PC-3 (cell line): ENCODE measurements around the gene YPEL3. TPM values are rescaled to one million over a fixed set of nuclear protein-coding genes. Genes with fewer than 3 reads are reported as not detected.

Experiments used
- ATAC-seq: fragments of 200-7000 bp; cut with Tn5 transposase; 2 replicates; pipeline ENCODE4 v1.9.1; 2020; ENCODE audit warnings: mild to moderate bottlenecking, moderate library complexity
- BruUV-seq: library from RNA; stranded (reverse); fragments of 400-500 nt; replicated peaks from 2 replicates; lab custom pipeline; 2021; lab: Mats Ljungman, UMichigan
- CTCF ChIA-PET: fragments of 300-600 bp; sonication (Branson Sonifier 250); formaldehyde crosslinking; loops from one replicate; lab custom pipeline; 2022; ENCODE audit warnings: antibody characterized with exemption; lab: Charles Lee
- POLR2A ChIA-PET: fragments of 300-600 bp; sonication (Branson Sonifier 250); formaldehyde crosslinking; loops from one replicate; lab custom pipeline; 2022; ENCODE audit warnings: antibody characterized with exemption; ENCODE audit not compliant: unreplicated experiment; lab: Charles Lee
- DNase-seq: peaks from one replicate; pipeline ENCODE4 v3.0.0-alpha.2; 2015
- H2AFZ ChIP-seq: fragments of 300-600 bp; sonication (generic); 2 replicates; pipeline ENCODE4 v1.6.0; 2016; ENCODE audit warnings: antibody characterized with exemption, low read length
- H3F3A ChIP-seq: fragments of 300-600 bp; sonication (generic); one replicate; pipeline ENCODE4 v1.6.0; 2017; ENCODE audit warnings: antibody characterized with exemption, low read length, control low read depth, mild to moderate bottlenecking; ENCODE audit not compliant: unreplicated experiment
- H3K27ac ChIP-seq: fragments of 300-600 bp; sonication (generic); 2 replicates; pipeline ENCODE4 v1.5.1; 2016; ENCODE audit warnings: mild to moderate bottlenecking, low read length
- H3K27me3 ChIP-seq: fragments of 300-600 bp; sonication (generic); 2 replicates; pipeline ENCODE4 v1.6.1; 2016; ENCODE audit warnings: low read length, mixed read lengths
- H3K36me3 ChIP-seq: fragments of 300-600 bp; sonication (generic); 2 replicates; pipeline ENCODE4 v1.6.1; 2016; ENCODE audit warnings: low read depth, mixed run types, low read length, mixed read lengths
- H3K4me1 ChIP-seq: fragments of 300-600 bp; sonication (generic); 2 replicates; pipeline ENCODE4 v1.5.1; 2016; ENCODE audit warnings: low read length; ENCODE audit not compliant: insufficient read depth
- H3K4me2 ChIP-seq: fragments of 300-600 bp; sonication (generic); 2 replicates; pipeline ENCODE4 v1.6.0; 2016; ENCODE audit warnings: low read length
- H3K4me3 ChIP-seq: fragments of 300-600 bp; sonication (generic); 2 replicates; pipeline ENCODE4 v1.5.1; 2016; ENCODE audit warnings: mild to moderate bottlenecking, low read length, mixed read lengths
- H3K79me2 ChIP-seq: fragments of 300-600 bp; sonication (generic); 2 replicates; pipeline ENCODE4 v1.6.1; 2017; ENCODE audit warnings: low read length, mixed read lengths
- H3K9ac ChIP-seq: fragments of 300-600 bp; sonication (generic); 2 replicates; pipeline ENCODE4 v1.6.0; 2016; ENCODE audit warnings: mild to moderate bottlenecking, low read length
- H3K9me2 ChIP-seq: fragments of 300-600 bp; sonication (generic); replicated peaks from 2 replicates; pipeline ENCODE4 v1.6.1; 2016; ENCODE audit warnings: mixed run types, low read length, mixed read lengths
- H3K9me3 ChIP-seq: fragments of 300-600 bp; sonication (generic); 2 replicates; pipeline ENCODE4 v1.6.1; 2016; ENCODE audit warnings: low read length, mixed read lengths
- H4K20me1 ChIP-seq: fragments of 300-600 bp; sonication (generic); 2 replicates; pipeline ENCODE4 v1.6.1; 2016; ENCODE audit warnings: low read length, mixed read lengths
- EZH2 ChIP-seq: fragments of 300-600 bp; sonication (generic); IDR thresholded peaks from one replicate; pipeline ENCODE4 v1.6.1; 2017; ENCODE audit warnings: antibody characterized with exemption, mild to moderate bottlenecking, low read length; ENCODE audit not compliant: unreplicated experiment
- EZH2phosphoT487 ChIP-seq: fragments of 300-600 bp; sonication (generic); IDR thresholded peaks from 2 replicates; pipeline ENCODE4 v1.6.1; 2018; ENCODE audit warnings: mild to moderate bottlenecking, antibody characterized with exemption, low read length, borderline replicate concordance
- intact Hi-C: fragments of 100-400 bp; cut with micrococcal nuclease; formaldehyde crosslinking; loops from 2 replicates; pipeline ENCODE4 v1.9.0; 2023
- total RNA-seq: library from RNA; depleted of rRNA; stranded (reverse); fragments of >200 nt; gene quantifications from 2 replicates; pipeline ENCODE4 v1.2.3, GENCODE V29; 2014
- TF ChIP-seq, protein P1 (sequence below): fragments of 300-600 bp; sonication (generic); conservative IDR thresholded peaks from 2 replicates; pipeline ENCODE4 v1.5.1; 2017; ENCODE audit warnings: antibody characterized with exemption, low read depth, mild to moderate bottlenecking, low read length

YPEL3 gene
- total RNA-seq, 1 experiment from 2014 or later, result 7.7 TPM

GRCh38 chr16:30087181-30087898 is 8.7 kb downstream of the YPEL3 start:
- Histone ChIP-seq H3K9me3 (no peaks in the 10 kb centered on the region), H4K20me1 (no peaks in the 10 kb centered on the region), H3K9me2 (no peaks in the 10 kb centered on the region), H3F3A (peaks cover 8% of the 10 kb centered on the region), H2AFZ (no peak overlapping the region), H3K27me3 (no peaks in the 10 kb centered on the region), H3K9ac (no peak overlapping the region), H3K36me3 (no peaks in the 10 kb centered on the region; the same call in 1 of the 2 replicates), H3K79me2 (no peaks in the 10 kb centered on the region), H3K4me2 (no peak overlapping the region), H3K4me3 (no peak overlapping the region), H3K4me1 (peaks cover 27% of the 10 kb centered on the region), H3K27ac (no peak overlapping the region)
- BruUV-seq, result no TSS peak
- DNase-seq (no peak), ATAC-seq (no peak)
- TF ChIP-seq, protein P1, sequence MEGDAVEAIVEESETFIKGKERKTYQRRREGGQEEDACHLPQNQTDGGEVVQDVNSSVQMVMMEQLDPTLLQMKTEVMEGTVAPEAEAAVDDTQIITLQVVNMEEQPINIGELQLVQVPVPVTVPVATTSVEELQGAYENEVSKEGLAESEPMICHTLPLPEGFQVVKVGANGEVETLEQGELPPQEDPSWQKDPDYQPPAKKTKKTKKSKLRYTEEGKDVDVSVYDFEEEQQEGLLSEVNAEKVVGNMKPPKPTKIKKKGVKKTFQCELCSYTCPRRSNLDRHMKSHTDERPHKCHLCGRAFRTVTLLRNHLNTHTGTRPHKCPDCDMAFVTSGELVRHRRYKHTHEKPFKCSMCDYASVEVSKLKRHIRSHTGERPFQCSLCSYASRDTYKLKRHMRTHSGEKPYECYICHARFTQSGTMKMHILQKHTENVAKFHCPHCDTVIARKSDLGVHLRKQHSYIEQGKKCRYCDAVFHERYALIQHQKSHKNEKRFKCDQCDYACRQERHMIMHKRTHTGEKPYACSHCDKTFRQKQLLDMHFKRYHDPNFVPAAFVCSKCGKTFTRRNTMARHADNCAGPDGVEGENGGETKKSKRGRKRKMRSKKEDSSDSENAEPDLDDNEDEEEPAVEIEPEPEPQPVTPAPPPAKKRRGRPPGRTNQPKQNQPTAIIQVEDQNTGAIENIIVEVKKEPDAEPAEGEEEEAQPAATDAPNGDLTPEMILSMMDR, result no peak
- TF ChIP-seq EZH2 (no peak), EZH2phosphoT487 (no peak)
- POLR2A ChIA-PET, result interaction anchor here (0.6 kb wide), 1 partner anchor 571 kb away, joined by 5 read pairs; no protein-coding TSS in a partner anchor
- intact Hi-C loops, result no loop called here
- CTCF ChIA-PET, result no interaction called here

DNA sequence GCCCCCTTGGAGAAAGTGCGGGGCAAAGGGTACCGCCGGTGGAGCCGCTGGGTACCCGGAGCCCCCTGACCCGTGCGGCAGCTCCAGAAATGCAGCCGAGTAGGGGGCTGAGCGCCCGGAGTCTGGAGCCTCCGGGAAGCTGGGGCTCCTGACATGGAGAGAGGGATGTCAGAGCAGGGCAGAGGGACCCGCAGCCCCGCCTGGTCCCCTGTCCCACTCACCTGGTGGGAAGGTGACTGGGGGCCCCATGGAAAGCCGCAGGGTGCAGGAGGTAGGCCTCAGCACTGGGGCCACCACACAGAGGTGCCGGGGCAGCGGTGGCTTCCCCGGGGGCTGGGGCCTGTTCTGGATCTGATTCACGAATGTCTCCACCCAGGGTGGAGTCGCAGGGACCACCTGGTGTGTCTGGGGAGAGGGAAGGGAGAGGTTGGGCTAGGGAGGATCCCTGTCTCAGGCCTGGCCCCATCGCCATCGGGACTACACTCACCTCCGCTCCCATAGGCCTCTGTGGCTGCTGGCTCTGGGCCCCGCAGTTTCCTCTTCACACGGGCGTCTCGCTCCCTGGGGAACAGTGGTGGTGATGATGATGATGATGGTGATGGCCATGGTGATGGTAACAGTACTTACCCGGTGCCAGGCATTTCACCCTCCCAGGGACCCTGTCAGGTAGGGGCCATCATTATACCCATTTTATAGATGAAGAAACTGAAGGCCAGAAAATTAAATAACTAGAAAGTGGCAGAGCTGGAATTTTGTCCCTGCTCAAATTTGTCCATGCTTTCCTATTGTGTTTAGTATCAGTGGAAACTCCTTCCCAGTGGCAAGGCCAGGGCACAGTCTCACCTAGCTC is 9.5 kb downstream of the YPEL3 start:
- POLR2A ChIA-PET, result interaction anchor here (0.6 kb wide), 1 partner anchor 572 kb away, joined by 5 read pairs; no protein-coding TSS in a partner anchor
- intact Hi-C loops, result no loop called here
- DNase-seq (no peak), ATAC-seq (no peak)
- Histone ChIP-seq H3K27ac (no peak overlapping the region), H4K20me1 (no peaks in the 10 kb centered on the region), H3K79me2 (no peaks in the 10 kb centered on the region), H3K4me2 (no peak overlapping the region), H3K4me1 (peaks cover 22% of the 10 kb centered on the region), H3K9ac (no peak overlapping the region), H3K9me3 (no peaks in the 10 kb centered on the region), H2AFZ (no peak overlapping the region), H3K36me3 (no peaks in the 10 kb centered on the region; the same call in 1 of the 2 replicates), H3K9me2 (no peaks in the 10 kb centered on the region), H3K4me3 (no peak overlapping the region), H3F3A (peaks cover 8% of the 10 kb centered on the region), H3K27me3 (no peaks in the 10 kb centered on the region)
- CTCF ChIA-PET, result no interaction called here
- BruUV-seq, result no TSS peak
- TF ChIP-seq EZH2, result no peak
- TF ChIP-seq, protein P1, result no peak
- no peak for TF ChIP-seq EZH2phosphoT487
